OCI-LY1 (cell line): ENCODE data around the gene RIPOR2.

Experiments used
- EZH2 ChIP-seq: fragments of 200-600 bp; sonication (generic), shearing (Covaris generic); IDR thresholded peaks from 2 replicates; pipeline ENCODE4 v1.8.0; 2017; ENCODE audit warnings: borderline replicate concordance, mixed run types, mild to moderate bottlenecking, antibody characterized with exemption, low read length, moderate library complexity, mixed read lengths
- TF ChIP-seq, protein P1 (sequence below): fragments of 200-600 bp; sonication (generic), shearing (Covaris generic); IDR thresholded peaks from 2 replicates; pipeline ENCODE4 v1.5.1; 2017; ENCODE audit warnings: mild to moderate bottlenecking, antibody characterized with exemption, low read length, moderate library complexity, mixed read lengths

DNA sequence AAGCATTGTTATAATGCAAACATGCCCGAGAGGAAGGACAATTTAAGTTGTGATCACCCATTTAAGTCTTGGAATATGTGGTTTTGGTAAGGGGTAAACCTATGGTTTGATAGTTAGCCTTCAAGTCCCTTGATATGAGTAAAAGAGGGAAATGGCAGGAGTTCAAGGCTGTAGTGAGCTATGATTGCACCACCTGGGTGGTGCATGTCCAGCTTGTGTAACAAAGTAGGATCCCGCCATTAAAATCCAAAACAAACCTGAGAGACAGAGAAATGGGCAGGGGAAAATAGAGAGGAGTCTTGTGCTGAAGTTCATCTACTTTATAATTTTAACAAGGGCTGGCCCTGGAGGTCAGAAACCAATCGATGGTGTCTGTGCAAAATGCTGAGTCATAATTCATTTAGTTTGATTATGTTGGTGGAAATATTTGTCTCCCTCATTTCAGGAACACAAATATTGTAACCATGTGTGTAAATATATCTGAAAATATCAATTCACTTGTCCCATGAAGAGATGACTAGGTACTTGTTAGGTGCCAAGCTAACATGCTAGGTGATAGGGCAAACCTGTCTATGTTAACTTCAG, 113.8 kb downstream of the RIPOR2 start:
- TF ChIP-seq, protein P1, sequence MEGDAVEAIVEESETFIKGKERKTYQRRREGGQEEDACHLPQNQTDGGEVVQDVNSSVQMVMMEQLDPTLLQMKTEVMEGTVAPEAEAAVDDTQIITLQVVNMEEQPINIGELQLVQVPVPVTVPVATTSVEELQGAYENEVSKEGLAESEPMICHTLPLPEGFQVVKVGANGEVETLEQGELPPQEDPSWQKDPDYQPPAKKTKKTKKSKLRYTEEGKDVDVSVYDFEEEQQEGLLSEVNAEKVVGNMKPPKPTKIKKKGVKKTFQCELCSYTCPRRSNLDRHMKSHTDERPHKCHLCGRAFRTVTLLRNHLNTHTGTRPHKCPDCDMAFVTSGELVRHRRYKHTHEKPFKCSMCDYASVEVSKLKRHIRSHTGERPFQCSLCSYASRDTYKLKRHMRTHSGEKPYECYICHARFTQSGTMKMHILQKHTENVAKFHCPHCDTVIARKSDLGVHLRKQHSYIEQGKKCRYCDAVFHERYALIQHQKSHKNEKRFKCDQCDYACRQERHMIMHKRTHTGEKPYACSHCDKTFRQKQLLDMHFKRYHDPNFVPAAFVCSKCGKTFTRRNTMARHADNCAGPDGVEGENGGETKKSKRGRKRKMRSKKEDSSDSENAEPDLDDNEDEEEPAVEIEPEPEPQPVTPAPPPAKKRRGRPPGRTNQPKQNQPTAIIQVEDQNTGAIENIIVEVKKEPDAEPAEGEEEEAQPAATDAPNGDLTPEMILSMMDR: no peak
- no peak for TF ChIP-seq EZH2
